Retinal pigment epithelial cell (primary cell): ENCODE measurements around the gene TMEM191C.

Experiments used
- DNase-seq: peaks from one replicate; pipeline ENCODE4 v3.0.0-alpha.2; 2010; ENCODE audit warnings: low read depth
- H3K4me3 ChIP-seq: 2 replicates; pipeline ENCODE4 v1.5.1; 2011; ENCODE audit warnings: mild to moderate bottlenecking, low read length, control low read depth, moderate library complexity
- CTCF ChIP-seq: conservative IDR thresholded peaks from 2 replicates; pipeline ENCODE4 v1.5.1; 2011; ENCODE audit warnings: low read depth, low read length, control low read depth, inconsistent platforms

Gene TMEM191C

GRCh38 chr22:21443057-21443734 lies 24.0 kb upstream of the TMEM191C start:
- no peak for DNase-seq
- H3K4me3 ChIP-seq = no peak overlapping the region
- TF ChIP-seq CTCF = no peak

- TF ChIP-seq CTCF = no peak
- H3K4me3 ChIP-seq = no peak overlapping the region
- no peak for DNase-seq
Measured at GRCh38 chr22:21443735-21444421, 23.3 kb upstream of the TMEM191C start.

- no peak for DNase-seq
- H3K4me3 ChIP-seq = no peak overlapping the region
- no peak for TF ChIP-seq CTCF
Measured at GRCh38 chr22:21444701-21445436, 22.3 kb upstream of the TMEM191C start.

- no peak for TF ChIP-seq CTCF
- DNase-seq = no peak
- H3K4me3 ChIP-seq = no peak overlapping the region
Measured at GRCh38 chr22:21445437-21446127, 21.6 kb upstream of the TMEM191C start.

GRCh38 chr22:21446128-21446826 lies 20.9 kb upstream of the TMEM191C start:
- TF ChIP-seq CTCF = no peak
- no peak for DNase-seq
- no peak overlapping the region for H3K4me3 ChIP-seq

- no peak for DNase-seq
- no peak overlapping the region for H3K4me3 ChIP-seq
- TF ChIP-seq CTCF = no peak
Measured at GRCh38 chr22:21446827-21447690, 20.1 kb upstream of the TMEM191C start.
